LNCaP clone FGC (cell line): ENCODE results near the gene NEK9.

ENCODE experiments used
- DNase-seq: peaks from one replicate; pipeline ENCODE4 v3.0.0-alpha.2; 2011; ENCODE audit warnings: low read depth
- H3K4me3 ChIP-seq: 2 replicates; pipeline ENCODE4 v1.5.1; 2011; ENCODE audit warnings: mild to moderate bottlenecking, low read depth, low read length, control low read depth
- CTCF ChIP-seq: IDR thresholded peaks from 2 replicates; pipeline ENCODE4 v1.5.1; 2012; ENCODE audit warnings: mild to moderate bottlenecking; ENCODE audit not compliant: control insufficient read depth, insufficient read depth; ENCODE audit errors: extremely low read depth

Gene NEK9

GRCh38 chr14:75139185-75139584 is 12.3 kb upstream of the NEK9 start:
- no peak overlapping the region for H3K4me3 ChIP-seq
- TF ChIP-seq CTCF = no peak
- no peak for DNase-seq

- DNase-seq = no peak
- no peak overlapping the region for H3K4me3 ChIP-seq
- no peak for TF ChIP-seq CTCF
Measured at GRCh38 chr14:75138492-75138891, 11.6 kb upstream of the NEK9 start.

- no peak for TF ChIP-seq CTCF
- no peak for DNase-seq
- H3K4me3 ChIP-seq = no peak overlapping the region
Measured at GRCh38 chr14:75134644-75135043, 7.8 kb upstream of the NEK9 start.

- no peak for DNase-seq
- TF ChIP-seq CTCF = no peak
- H3K4me3 ChIP-seq = no peak overlapping the region
Measured at GRCh38 chr14:75133597-75133996, 6.7 kb upstream of the NEK9 start.

- H3K4me3 ChIP-seq = no peak overlapping the region
- no peak for DNase-seq
- peak; percentile 81 for TF ChIP-seq CTCF
Measured at GRCh38 chr14:75132382-75133086, 5.7 kb upstream of the NEK9 start.

GRCh38 chr14:75128596-75128990 is 1.7 kb upstream of the NEK9 start:
- no peak for TF ChIP-seq CTCF
- H3K4me3 ChIP-seq = no peak overlapping the region
- no peak for DNase-seq
